NCI-H2081 treated with DMSO at 0.1 percent for 48 hours (cell line): ENCODE data around the gene PRPF19.

ENCODE experiments used
- DNase-seq: peaks from one replicate; lab custom pipeline; 2025; lab: John Stamatoyannopoulos, UW

Gene PRPF19

GRCh38 chr11:60906132-60906972, at the start of gene PRPF19:
PRPF19 (minus strand) TSS chr11:60906585; CDS start chr11:60906382, 203 bp downstream.
- peak; percentile 93 for DNase-seq

- DNase-seq = no peak
Measured at GRCh38 chr11:60955571-60955970, 49.2 kb upstream of the PRPF19 start.

- no peak for DNase-seq
Measured at GRCh38 chr11:60954421-60954820, 48.0 kb upstream of the PRPF19 start.

GRCh38 chr11:60953781-60954180, 47.4 kb upstream of the PRPF19 start:
- DNase-seq = no peak

- DNase-seq = no peak
Measured at GRCh38 chr11:60952742-60953170, 46.4 kb upstream of the PRPF19 start.

GRCh38 chr11:60951904-60952741, 45.7 kb upstream of the PRPF19 start, which contains the start of gene SLC15A3:
SLC15A3 (minus strand) TSS chr11:60952176; CDS start chr11:60951551, 625 bp downstream.
- DNase-seq = no peak

GRCh38 chr11:60951606-60951903, 45.2 kb upstream of the PRPF19 start:
- DNase-seq = no peak

- no peak for DNase-seq
Measured at GRCh38 chr11:60950933-60951605, 44.7 kb upstream of the PRPF19 start.

- DNase-seq = no peak
Measured at GRCh38 chr11:60950024-60950423, 43.6 kb upstream of the PRPF19 start.

GRCh38 chr11:60948250-60948649, 41.9 kb upstream of the PRPF19 start:
- no peak for DNase-seq

GRCh38 chr11:60947700-60948099, 41.3 kb upstream of the PRPF19 start:
- no peak for DNase-seq

- no peak for DNase-seq
Measured at GRCh38 chr11:60946601-60947264, 40.3 kb upstream of the PRPF19 start.

- no peak for DNase-seq
Measured at GRCh38 chr11:60945295-60945667, 38.9 kb upstream of the PRPF19 start.

GRCh38 chr11:60944490-60945294, 38.3 kb upstream of the PRPF19 start:
- no peak for DNase-seq

GRCh38 chr11:60942970-60943565, 36.7 kb upstream of the PRPF19 start:
- DNase-seq = no peak

GRCh38 chr11:60942219-60942618, 35.8 kb upstream of the PRPF19 start:
- DNase-seq = no peak

- DNase-seq = no peak
Measured at GRCh38 chr11:60941371-60942119, 35.2 kb upstream of the PRPF19 start.

- no peak for DNase-seq
Measured at GRCh38 chr11:60939855-60940254, 33.5 kb upstream of the PRPF19 start.

- no peak for DNase-seq
Measured at GRCh38 chr11:60939301-60939700, 32.9 kb upstream of the PRPF19 start.

GRCh38 chr11:60938500-60938899, 32.1 kb upstream of the PRPF19 start:
- no peak for DNase-seq
